Activated CD4-positive, alpha-beta T cell treated with anti-CD3 and anti-CD28 coated beads, Interleukin-2, amount 50 U/mL, for 24 hours (primary cell): ENCODE results near the gene CYP11A1.
A peak's percentile ranks its signal among the peaks of the same experiment; 100 is the strongest.
"Not testable (repeated sequence)": the region's sequence is repeated elsewhere in the genome, so short reads cannot be mapped to it uniquely, and the experiment has no call there.

Experiments used
- DNase-seq, 2 donors: peaks; one replicate each; pipeline ENCODE4 v3.0.0-alpha.2; 2020; ENCODE audit warnings: low read depth in 1 of 2, low spot score in 1 of 2

CYP11A1 gene

DNA sequence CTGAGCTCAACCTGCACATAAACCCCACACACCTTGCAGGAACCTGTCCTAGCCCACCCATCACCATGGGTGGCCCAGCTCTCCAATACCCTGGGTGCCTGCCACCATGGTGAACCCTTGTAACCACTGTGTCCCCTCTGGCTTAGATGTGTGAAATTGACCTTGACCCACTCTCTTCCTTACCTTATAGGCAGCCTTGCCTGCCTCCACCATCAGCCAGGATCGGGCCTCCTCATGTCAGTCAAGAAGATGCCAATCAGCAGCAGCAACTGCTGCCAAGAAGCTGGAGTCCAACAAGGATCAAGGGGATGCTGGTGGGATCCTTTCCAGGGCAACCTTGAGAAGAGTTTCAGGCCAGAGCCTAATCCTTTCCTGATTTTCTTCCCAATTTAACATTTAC, 8.8 kb upstream of the CYP11A1 start:
- no peak for DNase-seq

- DNase-seq: peak; percentile 59 to 85
Observed at GRCh38 chr15:74375303-74375693, 7.9 kb upstream of the CYP11A1 start.

DNA sequence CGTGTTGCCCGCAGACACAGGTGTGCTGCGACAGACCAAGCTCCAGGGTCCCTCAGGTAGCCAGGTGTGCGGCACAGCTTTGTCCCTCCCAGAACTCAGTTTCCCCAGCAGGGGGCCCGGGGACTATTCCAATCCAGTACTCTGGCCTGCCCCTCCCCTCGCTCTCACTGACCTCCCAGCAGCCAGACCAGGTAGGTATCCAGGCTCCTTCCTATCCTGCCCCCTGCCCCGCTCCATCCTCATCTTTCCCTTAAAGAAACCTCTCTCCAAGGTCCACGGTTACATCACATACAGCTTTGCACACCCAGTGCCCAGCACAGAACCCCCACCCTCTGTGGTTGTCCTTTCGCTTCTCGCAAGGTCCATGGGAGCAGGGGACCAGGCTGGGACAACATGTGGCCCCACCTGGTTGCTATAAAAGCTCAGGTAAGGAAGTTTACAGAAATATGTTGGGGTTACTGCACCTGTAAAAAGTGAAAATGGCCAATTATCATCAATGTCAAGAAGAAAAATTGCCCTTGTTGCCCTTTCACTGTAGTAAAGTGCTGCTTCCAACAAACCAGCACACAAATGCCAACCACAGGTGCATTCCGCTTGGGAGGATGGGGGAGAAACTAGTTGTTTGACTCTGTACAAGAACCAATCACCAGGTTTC, 7.3 kb upstream of the CYP11A1 start:
- no peak for DNase-seq

DNA sequence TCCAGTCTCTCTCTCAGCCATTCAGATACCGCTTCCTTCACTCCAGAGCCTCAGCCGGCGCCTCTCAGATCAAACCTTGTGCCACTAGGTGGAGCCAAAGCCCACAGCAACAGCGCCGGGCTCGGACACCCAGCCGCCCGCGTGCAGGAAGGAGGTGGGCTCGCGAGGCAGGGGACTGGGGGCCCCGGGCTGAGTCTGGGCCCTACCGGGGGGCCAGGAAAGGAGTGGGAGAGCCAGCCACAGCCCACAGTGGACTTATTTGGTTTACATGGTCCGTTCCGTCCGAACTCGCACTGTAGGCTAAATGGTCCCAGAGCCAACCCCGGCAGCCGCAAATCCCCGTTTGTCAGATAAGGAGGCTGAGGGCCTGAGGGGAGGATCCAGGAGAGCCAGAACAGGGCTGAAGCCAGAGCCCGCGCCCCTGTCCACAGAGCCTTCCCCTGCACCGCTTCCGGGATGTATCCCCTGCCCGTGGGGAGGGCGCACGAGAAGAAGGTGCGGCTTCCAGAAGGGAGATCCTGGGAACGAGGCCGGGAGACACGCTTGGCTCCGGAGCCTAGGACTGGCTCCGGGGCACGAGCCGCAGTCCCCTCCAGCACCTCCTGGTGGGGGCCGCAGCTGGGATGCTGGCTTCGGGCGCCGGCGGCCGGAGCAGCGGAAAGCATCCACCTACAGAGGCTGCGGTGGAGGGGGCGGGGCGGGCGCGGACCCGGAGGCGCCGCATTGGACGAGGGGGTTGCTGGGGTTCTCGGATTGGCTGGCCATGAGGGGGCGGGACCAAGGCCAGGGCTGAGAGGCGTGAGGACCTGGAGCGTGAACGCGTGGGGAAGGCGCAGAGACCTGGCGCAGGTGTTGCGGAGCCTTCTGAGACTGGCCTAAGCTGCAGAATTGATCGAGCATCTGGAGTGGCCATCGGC, 6.5 kb upstream of the CYP11A1 start:
- peak; percentile 90 to 91 for DNase-seq

DNA sequence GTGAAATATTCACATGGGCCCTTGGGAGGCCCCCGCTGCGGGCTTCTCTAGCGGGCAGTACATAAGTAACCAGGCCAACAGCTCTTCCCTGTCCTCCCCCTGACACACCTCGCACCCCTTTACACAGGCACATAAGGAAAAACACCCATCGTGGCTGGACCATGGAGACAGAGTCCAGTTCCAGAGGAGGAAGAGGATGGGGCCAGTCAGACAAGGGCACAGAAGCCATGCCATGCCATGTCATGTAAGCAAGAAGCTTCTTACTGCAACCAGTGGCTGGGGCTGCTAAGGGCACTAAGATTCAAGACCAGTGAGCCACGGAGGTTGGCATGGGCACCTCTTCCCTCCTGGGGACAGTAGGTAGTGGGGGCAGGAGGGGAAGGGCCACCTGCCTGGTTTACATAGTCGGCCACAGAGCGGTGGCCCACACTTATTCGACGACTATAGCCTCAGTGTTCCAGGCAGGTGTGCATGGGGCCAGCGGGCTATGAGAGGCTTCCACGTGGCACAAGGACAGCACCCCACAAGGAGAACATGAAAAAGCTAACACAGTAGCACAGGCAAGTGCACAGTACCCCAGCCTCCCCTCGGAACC, 5.7 kb upstream of the CYP11A1 start:
- no peak for DNase-seq

- no peak for DNase-seq
Observed at GRCh38 chr15:74370471-74370870, 3.0 kb upstream of the CYP11A1 start.

DNA sequence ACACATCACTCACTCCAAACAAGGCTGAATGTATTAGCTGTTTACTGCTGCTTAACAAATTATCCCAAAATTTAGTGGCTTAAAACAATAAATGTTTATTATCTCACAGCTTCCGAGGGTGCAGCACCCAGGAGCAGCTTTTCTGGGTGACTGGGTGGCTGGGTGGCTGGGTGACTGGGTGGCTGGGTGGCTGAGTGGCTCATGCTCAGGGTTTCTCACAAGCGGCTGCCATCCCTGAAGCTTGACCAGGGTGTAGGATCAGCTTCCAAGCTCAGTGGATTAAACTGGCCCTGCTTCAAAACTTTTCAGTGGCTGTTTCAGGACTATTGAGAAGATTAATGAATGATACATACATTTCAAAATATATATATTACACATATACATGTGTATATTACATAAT, 2.3 kb upstream of the CYP11A1 start:
- no peak for DNase-seq

DNA sequence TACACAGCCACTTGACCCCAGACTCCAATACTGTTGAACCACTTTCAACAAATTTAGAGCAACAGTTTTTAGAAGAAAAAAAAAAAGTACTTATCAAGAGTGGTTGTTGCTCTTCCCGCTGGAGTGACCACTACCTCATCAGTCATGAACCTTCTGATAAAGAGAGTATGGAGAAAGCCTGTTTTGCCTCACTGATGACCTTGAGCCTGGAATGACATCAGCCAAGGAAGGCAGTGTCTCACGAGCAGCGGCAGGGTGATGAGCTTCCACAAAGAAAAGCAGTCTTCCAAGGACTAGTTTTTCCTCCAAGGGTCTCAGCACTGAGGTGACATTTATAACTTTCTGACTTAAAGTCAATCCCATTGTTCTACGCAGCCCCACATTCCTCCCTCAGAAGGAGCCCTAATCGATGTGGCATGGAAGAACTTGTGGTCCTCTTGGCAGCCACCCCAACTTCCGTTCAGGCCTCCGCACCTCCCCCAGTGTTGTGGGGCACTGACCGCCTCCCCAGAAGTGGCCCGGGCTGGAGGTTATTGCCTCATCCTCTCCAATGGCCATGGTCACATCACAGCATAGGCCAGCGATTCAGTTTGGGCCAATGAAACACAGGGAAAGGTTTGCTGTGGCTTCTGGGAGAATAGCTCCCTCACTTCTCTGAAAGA, 1.8 kb upstream of the CYP11A1 start:
- no peak for DNase-seq

DNA sequence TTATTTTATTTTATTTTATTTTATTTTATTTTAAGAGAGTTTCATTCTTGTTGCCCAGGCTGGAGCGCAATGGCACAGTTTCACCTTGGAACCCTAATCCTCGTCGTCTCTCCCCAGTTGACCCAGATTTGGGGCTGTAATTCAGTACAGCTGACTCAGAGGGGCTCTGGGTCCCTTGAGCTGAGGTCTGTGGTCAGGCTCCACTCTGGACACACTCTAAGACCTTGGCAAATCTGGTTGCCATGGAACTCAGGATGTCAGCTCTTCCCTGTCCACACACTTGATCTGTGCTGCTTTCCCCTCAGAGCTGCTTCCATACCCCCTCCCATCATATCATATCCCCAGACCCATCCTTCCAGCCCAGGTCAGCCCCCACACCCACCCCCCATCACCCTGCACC, 675 bp upstream of the CYP11A1 start:
- no peak for DNase-seq

- DNase-seq: no peak
Observed at GRCh38 chr15:74365598-74366445, 1.6 kb downstream of the CYP11A1 start.

- no peak for DNase-seq
Observed at GRCh38 chr15:74364936-74365597, 2.4 kb downstream of the CYP11A1 start.

DNA sequence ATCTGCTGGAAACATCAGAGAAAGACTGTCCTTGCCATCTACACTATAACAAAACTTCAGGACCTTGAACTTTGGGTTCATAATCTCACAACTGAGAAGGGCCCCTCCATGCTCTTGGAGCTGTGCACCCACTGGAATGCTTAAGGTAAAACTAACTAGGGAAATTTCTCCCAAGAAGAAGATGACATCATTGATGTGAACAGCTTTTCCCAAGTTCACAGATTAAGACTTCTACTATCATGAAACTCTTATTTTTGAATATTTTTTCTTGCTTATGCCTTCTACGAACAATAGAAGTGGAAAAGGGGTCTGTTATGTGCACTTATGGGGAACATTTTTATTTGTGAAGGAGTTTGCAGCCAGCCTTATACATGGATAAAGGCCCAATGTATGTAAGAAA, 5.0 kb downstream of the CYP11A1 start:
- no peak for DNase-seq

DNA sequence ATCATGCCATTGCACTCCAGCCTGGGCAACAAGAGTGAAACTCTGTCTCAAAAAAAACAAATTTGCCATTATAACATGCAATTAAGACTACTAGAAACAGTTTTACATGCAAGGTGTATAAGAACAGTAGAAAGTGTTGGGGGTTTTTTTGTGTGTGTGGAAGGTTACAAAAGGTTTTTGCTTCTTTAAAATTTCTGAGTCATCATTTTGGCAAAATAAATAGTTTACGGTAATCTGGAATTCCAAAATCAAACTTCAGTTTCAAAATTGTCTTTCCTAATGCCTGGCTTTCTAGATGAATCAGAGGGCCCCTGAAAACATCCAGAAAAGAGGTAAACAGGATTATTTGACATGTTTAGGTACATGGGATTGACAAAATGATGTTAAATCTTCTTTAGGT, 6.6 kb downstream of the CYP11A1 start:
- not testable (repeated sequence) for DNase-seq

DNA sequence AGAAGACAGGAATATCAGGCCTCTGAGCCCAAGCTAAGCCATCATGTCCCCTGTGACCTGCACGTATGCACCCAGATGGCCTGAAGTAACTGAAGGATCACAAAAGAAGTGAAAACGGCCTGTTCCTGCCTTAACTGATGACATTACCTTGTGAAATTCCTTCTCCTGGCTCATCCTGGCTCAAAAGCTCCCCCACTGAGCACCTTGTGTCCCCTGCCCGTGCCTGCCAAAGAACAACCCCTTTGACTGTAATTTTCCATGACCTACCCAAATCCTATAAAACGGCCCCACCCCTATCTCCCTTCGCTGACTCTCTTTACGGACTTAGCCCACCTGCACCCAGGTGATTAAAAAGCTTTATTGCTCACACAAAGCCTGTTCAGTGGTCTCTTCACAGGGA, 8.1 kb downstream of the CYP11A1 start:
- DNase-seq: not testable (repeated sequence)

DNA sequence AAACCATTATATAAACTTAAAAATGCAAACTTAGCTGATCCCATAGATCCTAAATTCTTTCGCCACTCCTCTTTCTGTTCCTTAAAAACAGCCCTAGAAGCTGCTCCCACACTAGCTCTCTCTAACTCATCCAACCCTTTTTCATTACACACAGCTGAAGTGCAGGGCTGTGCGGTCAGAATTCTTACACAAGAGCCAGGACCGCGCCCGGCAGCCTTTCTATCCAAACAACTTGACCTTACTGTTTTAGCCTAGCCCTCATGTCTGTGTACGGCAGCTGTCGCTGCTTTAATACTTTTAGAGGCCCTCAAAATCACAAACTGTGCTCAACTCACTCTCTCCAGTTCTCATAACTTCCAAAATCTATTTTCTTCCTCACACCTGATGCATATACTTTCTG, 9.9 kb downstream of the CYP11A1 start:
- not testable (repeated sequence) for DNase-seq

DNA sequence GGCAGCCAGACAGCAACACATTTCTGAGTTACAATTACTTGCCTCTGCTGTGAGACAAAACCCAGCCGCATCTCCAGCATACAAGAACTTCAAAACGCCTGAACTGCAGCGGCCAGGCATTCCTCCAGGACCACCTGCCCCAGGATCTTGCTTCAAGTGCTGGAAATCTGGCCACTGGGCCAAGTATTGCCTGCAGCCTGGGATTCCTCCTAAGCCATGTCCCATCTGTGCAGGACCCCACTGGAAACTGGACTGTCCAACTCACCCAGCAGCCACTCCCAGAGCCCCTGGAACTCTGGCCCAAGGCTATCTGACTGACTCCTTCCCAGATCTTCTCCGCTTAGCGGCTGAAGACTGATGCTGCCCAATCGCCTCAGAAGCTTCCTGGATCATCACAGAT, 11.4 kb downstream of the CYP11A1 start:
- not testable (repeated sequence) for DNase-seq

DNA sequence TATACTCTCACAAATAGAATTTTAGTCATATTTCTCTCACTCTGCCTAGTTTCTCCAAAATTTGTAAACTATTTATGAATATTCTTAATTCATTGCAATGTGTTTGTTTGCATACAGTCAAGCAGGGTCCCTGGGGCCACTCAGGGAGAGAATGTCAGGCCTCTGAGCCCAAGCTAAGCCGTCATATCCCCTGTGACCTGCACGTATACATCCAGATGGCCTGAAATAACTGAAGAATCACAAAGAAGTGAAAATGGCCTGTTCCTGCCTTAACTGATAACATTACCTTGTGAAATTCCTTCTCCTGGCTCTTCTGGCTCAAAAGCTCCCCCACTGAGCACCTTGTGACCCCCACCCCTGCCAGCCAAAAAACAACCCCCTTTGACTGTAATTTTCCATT, 13.5 kb downstream of the CYP11A1 start:
- DNase-seq: not testable (repeated sequence)

DNA sequence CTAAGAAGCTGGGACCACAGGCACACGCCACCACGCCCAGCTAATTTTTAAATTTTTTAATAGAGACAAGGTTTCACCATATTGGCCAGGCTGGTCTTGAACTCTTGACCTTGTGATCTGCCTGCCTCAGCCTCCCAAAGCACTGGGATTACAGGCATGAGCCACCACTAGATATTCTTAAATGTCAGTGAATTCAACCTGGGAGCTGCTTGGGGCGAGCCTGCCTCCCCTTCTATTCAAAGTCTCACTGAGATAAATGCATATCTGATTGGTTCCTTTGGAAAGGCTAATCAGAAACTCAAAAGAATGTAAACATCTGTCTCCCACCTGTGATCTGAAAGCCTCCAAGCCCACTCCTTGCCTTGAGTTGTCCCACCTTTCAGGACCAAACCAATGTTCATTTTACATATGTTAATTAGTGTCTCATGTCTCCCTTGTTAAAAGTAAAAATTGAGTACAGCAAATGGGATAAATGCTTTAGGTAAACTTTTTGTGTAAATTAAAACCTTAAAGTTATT, 15.0 kb downstream of the CYP11A1 start:
- no peak for DNase-seq

DNA sequence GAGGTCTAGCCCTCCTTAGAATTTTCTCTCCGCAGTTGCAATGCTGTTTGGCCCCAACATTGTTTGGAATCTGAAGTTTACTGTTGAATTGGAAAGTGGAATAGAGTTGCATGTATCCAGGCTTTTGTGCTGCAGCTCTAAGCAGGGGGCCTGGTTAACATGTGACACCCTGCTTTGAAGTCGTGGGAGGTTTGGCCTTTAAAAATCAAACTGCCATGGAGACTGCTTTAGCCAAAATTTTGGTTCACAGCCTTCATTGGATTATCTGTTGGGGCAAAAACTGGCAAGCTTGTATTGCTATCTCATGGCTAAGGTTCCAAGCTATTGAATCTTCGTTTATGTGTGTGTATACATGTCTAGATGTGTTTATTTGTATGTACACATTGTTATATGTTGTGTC, 15.8 kb downstream of the CYP11A1 start:
- no peak for DNase-seq
